Mammary microvascular endothelial cell (primary cell): ENCODE measurements around the gene OSBPL2. TPM values are rescaled to one million over a fixed set of nuclear protein-coding genes. Genes with fewer than 3 reads are reported as not detected.

Experiments
- total RNA-seq: library from RNA; depleted of rRNA; stranded (reverse); fragments of >200 nt; gene quantifications from 2 replicates; pipeline ENCODE4 v1.2.3, GENCODE V29; 2015

The OSBPL2 gene
- total RNA-seq: 14.1 and 14.2 TPM in 2 replicates

GRCh38 chr20:62237801-62238568 lies at the start of gene OSBPL2:
OSBPL2 (plus strand) TSS chr20:62238521; CDS start chr20:62256185, 17,664 bp downstream.

GRCh38 chr20:62219992-62220665 lies 18.2 kb upstream of the OSBPL2 start, which contains the start of gene HRH3:
HRH3 (minus strand) TSS chr20:62220278; CDS start chr20:62219970, 308 bp downstream.

GRCh38 chr20:62302341-62303061 lies 64.2 kb downstream of the OSBPL2 start, which contains the start of gene ADRM1:
ADRM1 (plus strand) TSS chr20:62302997; CDS start chr20:62303569, 572 bp downstream.

Other genes starting within 250 kb of the OSBPL2 start
- 4.3 and 6.0 TPM in 2 replicates for gene TAF4, start 172.6 kb upstream of the OSBPL2 start, total RNA-seq
- 20.3 and 21.2 TPM in 2 replicates for gene LSM14B, start 116.0 kb upstream of the OSBPL2 start, total RNA-seq
- gene PSMA7, start 95.1 kb upstream of the OSBPL2 start, total RNA-seq: 607 and 683 TPM in 2 replicates
- 3.3 and 6.0 TPM in 2 replicates for gene SS18L1, start 94.8 kb upstream of the OSBPL2 start, total RNA-seq
- 16.7 and 18.8 TPM in 2 replicates for gene MTG2, start 55.5 kb upstream of the OSBPL2 start, total RNA-seq
- gene HRH3, start 18.2 kb upstream of the OSBPL2 start, total RNA-seq: not detected in 2 replicates
- gene ADRM1, start 64.5 kb downstream of the OSBPL2 start, total RNA-seq: 249 and 269 TPM in 2 replicates
- 180 and 187 TPM in 2 replicates for gene LAMA5, start 128.8 kb downstream of the OSBPL2 start, total RNA-seq
- 4,092 and 4,801 TPM in 2 replicates for gene RPS21, start 148.6 kb downstream of the OSBPL2 start, total RNA-seq
- gene CABLES2, start 168.8 kb downstream of the OSBPL2 start, total RNA-seq: 7.0 and 9.1 TPM in 2 replicates
- gene RBBP8NL, start 189.0 kb downstream of the OSBPL2 start, total RNA-seq: not detected in 2 replicates
- gene GATA5, start 237.5 kb downstream of the OSBPL2 start, total RNA-seq: not detected in 2 replicates